CMK (cell line): ENCODE results near the gene KCNQ1.

Experiments used
- DNase-seq: peaks from one replicate; pipeline ENCODE4 v3.0.0-alpha.2; 2010; ENCODE audit warnings: low read depth

KCNQ1 gene

GRCh38 chr11:2425506-2425905 is 19.3 kb upstream of the KCNQ1 start:
- DNase-seq: no peak

- DNase-seq: no peak
These were observed 18.6 kb upstream of the KCNQ1 start for GRCh38 chr11:2426221-2426620.

- no peak for DNase-seq
These were observed 17.8 kb upstream of the KCNQ1 start for GRCh38 chr11:2426826-2427521.

GRCh38 chr11:2427721-2428321 is 17.0 kb upstream of the KCNQ1 start:
- DNase-seq: no peak

- no peak for DNase-seq
These were observed 16.4 kb upstream of the KCNQ1 start for GRCh38 chr11:2428322-2428795.

- no peak for DNase-seq
These were observed 13.4 kb upstream of the KCNQ1 start for GRCh38 chr11:2431395-2431794.

GRCh38 chr11:2432171-2432621 is 12.6 kb upstream of the KCNQ1 start:
- no peak for DNase-seq

GRCh38 chr11:2432628-2433071 is 12.2 kb upstream of the KCNQ1 start:
- DNase-seq: no peak

GRCh38 chr11:2433106-2433925 is 11.5 kb upstream of the KCNQ1 start:
- no peak for DNase-seq

- DNase-seq: no peak
These were observed 10.8 kb upstream of the KCNQ1 start for GRCh38 chr11:2434008-2434407.

- no peak for DNase-seq
These were observed 10.1 kb upstream of the KCNQ1 start for GRCh38 chr11:2434506-2435255.

- no peak for DNase-seq
These were observed 9.4 kb upstream of the KCNQ1 start for GRCh38 chr11:2435288-2436012.

GRCh38 chr11:2436013-2436520 is 8.7 kb upstream of the KCNQ1 start:
- no peak for DNase-seq

- DNase-seq: no peak
These were observed 8.2 kb upstream of the KCNQ1 start for GRCh38 chr11:2436521-2437031.

GRCh38 chr11:2437516-2437915 is 7.3 kb upstream of the KCNQ1 start:
- no peak for DNase-seq

GRCh38 chr11:2439820-2440219 is 5.0 kb upstream of the KCNQ1 start:
- DNase-seq: no peak

- DNase-seq: no peak
These were observed 4.2 kb upstream of the KCNQ1 start for GRCh38 chr11:2440646-2441045.

GRCh38 chr11:2441171-2441570 is 3.6 kb upstream of the KCNQ1 start:
- DNase-seq: no peak

- DNase-seq: no peak
These were observed 2.2 kb upstream of the KCNQ1 start for GRCh38 chr11:2442589-2442988.

- DNase-seq: no peak
These were observed 1.4 kb upstream of the KCNQ1 start for GRCh38 chr11:2443406-2443805.
